ENCODE measurements around the gene STK11.

STK11 gene

DNA sequence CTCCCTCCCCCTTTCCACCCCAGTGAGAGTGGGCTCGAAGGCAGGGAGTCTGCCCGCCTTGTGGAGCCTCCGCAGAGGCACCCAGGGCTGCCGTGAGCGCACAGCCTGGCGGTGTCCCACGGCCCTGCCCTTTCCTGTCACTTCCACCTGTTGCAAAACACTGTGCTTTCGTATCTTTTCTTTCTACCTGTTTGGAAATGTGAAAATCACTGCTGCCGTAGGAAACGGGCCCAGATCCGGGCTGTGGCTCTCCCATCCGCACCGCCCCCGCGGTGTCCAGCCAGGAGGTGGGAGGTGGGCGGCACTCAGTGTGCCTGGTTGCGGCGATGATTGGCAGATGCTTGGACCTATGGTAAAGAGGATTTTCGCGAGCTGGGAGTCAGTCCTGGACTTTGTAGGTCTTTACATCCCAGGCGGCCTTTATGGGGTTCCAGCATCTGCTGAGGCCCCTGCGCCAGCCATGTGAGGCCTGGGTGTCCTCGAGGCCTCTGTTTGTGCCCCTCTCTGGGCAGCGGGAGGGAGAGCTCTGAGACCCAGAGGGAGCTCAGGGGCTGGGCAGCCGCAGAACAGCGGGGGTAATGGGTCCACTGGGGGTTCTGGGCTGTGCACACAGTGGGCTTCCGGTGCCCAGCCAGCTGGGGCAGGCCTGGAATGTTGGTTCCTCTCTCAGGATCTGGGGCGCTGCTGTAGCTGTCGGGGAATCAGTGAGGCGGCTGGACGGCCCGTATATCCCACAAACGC, 6.1 kb downstream of the STK11 start:
- no peak for DNase-seq (ENCODE audit: low read depth)

DNA sequence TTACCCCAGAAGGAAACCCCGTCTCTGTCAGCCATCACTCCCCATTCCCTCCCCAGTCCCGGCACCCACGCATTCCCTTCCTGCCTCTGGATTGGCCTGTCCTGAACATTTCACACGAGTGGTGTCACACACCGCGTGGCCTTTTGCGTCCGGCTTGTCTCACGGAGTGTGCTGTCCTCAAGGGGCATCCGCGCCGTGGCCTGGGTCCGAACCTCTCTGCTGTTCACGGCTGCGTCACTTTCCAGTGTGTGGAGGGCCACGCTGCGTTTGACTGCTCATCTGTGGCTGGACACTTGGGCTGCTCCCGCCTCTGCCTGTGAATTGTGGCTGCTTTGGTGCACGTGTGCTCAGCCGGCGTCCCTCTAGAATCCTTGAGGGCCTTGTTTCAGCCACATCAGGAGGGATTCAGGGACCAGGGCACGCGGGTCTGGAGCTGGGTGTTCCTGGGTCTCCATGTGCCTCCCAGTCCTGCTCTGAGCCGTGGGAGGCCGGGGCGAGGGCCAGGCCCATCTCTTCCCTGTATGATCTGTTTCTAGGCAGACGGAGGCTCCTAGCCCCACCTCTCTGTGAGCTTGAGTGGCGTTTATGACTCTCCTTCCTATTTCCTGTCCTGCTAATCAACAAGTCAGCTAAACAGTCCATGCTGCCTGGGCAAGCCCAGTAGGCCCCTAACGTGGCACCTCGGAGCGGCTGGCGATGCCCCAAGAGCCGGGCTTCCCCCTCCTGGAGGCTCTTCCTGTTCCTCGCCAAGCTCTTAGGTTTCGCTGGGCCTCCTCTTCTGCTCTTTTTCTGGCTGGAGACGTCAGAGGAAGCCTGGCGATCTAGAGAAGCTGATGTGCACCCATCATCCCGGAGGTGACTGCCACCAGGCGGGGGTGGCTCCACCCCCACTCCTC, 8.1 kb downstream of the STK11 start:
- no peak for DNase-seq (ENCODE audit: low read depth)

GRCh38 chr19:1214299-1214861, 8.8 kb downstream of the STK11 start:
- DNase-seq (ENCODE audit: low read depth), result no peak

DNA sequence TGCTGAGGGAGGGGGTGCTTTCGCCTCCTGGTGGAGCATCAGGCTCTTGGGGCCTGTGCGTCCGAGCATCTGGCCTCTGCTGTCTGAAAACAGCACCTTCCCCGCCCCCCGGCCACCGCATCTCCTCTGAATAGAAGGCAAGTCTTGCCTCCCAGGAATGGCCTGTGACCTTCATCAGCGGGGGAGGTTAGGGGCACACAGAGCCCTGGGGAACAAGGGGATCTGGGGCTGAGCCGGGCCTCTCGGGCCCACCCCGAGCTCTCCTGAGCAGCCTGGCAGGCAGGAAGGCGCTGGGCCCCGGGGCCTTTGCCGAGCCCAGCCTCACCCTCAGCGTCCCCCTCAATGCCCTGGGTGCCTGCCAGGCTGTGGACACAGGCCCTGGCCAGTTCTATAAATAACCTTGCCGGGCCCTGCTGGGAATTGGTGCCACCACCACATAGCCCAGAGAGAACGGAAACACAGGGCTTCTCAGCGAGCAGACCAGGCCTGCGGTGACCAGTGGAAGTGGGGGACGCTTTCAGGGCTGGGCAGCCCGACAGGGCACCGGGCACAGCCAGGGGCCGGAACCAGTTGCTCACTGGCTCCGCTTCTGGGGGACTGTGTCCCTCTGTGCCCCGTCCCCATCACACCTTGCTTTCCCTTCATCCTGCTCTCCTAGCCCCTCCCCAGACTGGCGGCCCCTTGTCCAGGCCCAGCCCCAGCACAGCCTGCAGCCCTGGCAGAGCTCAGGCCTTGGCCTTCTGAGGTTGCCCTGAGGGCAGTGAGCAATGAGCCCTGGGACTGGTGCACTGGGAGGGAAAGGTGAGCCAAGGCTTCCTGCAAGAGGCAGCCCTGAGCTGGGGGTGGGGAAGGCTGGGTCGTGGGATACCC, 9.5 kb downstream of the STK11 start:
- DNase-seq (ENCODE audit: low read depth), result no peak

GRCh38 chr19:1216756-1217155, 11.2 kb downstream of the STK11 start:
- no peak for DNase-seq (ENCODE audit: low read depth)

DNA sequence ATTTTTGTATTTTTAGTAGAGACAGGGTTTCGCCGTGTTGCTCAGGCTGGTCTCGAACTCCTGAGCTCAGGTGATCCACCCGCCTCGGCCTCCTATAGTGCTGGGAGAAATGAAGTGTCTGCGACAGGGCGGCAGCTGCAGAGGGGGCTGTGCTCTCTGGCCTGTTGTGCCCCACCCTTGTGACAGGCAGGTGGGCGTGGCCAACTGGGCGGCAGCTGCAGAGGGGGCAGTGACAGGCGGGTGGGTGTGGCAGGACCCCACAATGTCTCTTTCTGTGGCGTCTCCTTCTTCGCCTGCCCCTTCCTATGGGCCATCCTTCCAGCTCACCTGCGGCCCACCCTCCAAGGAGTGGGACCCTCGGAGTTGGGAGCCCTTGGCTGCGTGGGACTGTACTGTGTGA, 11.8 kb downstream of the STK11 start:
- DNase-seq (ENCODE audit: low read depth), result no peak

DNA sequence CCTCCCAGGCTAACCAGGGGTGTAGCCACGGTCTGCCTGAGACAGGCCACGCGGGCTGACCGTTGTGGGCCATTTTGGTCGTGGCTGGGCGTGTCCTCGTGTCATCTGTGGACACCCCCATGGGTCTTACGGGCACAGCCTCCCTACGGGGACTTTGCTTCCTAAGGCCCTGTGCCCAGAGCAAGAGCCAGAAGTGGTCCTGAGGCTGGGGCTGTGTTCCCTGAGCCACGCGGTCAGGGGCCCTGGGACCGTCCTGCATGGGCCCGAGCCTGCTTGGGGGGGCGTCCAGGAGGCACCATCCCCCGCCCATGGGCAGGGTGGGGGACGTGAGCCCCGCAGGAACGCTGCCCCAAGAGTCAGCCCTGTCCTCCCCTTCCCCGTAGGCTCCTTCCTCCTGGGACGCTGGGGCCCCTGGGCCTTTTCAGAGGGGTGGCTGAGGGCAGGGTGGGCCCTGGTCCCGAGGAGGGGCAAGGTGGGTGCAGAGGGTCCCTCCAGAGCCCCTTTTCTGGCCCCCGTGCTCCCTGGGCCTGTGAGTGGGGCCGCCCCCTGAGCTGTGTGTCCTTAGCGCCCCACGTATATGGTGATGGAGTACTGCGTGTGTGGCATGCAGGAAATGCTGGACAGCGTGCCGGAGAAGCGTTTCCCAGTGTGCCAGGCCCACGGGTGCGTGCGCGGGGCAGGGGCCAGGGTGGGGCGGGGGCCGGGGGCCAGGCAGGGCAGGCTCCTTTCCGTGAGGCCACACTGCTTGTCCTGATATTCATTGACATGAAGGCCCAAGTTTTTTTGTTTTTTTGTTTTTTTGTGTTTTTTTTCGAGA, 13.4 kb downstream of the STK11 start:
- no peak for DNase-seq (ENCODE audit: low read depth)

- DNase-seq (ENCODE audit: low read depth), result no peak
These were observed 14.4 kb downstream of the STK11 start for GRCh38 chr19:1219786-1220476.

DNA sequence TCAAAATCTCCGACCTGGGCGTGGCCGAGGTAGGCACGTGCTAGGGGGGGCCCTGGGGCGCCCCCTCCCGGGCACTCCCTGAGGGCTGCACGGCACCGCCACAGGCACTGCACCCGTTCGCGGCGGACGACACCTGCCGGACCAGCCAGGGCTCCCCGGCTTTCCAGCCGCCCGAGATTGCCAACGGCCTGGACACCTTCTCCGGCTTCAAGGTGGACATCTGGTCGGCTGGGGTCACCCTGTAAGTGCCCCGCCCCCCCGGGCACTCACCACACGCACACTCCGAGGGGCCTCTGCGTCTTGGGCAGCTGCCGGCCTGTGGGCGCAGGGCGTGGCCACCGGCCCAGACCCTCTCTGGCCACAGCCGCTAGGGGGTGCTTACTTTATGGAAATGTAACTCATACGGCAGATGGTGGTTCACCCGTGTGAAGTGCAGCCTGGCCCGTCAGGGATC, 14.9 kb downstream of the STK11 start:
- DNase-seq (ENCODE audit: low read depth), result no peak

DNA sequence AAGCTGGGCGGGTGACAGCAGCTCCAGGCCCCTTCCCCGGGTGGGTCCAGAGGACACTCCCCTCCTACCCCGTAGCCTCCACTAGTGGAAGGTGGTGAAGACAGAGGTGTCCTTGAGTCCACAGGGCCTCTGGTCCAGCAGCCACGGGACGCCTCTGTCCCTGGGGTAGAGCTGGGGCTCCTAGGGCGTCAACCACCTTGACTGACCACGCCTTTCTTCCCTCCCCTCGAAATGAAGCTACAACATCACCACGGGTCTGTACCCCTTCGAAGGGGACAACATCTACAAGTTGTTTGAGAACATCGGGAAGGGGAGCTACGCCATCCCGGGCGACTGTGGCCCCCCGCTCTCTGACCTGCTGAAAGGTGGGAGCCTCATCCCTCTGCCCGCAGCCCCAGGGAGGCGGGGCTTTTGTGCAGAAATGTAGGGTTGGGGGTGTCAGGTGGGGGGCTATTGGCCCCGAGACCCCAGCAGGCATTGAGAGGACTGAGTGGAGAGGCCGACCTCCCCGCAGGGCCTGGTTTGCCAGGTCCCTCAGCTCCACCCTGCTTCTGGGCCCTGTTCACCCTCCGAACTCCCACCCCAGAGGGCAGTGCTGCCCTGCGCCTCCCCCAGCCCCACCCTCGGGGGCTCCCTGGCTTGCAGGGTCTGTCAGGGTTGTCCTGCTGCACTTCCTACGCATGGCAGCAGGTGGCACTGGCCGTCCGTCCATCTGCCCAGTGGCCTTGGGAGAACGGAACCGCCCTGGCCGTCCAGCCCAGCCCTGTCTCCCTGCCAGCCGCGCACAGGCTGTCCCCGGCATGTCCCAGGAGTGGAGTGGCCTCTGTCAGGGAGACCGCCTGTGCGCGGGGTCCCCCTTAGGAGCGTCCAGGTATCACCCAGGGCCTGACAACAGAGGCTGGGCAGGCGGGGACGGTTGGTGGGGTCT, 15.7 kb downstream of the STK11 start:
- no peak for DNase-seq (ENCODE audit: low read depth)

DNA sequence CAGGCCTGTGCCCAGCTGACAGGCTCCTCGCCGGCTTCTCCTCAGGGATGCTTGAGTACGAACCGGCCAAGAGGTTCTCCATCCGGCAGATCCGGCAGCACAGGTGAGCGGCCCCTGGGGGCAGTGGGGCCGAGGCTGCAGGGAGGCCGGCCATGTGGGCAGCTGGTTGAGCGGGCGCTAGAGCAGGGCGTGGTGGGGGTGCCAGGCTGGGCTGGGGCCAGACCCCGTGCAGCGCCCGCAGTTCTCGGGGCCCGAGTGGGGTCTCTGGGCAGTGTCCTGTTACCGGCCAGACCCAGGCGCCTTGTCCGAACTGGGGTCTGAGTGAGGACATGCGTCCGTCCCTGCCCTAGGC, 16.3 kb downstream of the STK11 start:
- no peak for DNase-seq (ENCODE audit: low read depth)

DNA sequence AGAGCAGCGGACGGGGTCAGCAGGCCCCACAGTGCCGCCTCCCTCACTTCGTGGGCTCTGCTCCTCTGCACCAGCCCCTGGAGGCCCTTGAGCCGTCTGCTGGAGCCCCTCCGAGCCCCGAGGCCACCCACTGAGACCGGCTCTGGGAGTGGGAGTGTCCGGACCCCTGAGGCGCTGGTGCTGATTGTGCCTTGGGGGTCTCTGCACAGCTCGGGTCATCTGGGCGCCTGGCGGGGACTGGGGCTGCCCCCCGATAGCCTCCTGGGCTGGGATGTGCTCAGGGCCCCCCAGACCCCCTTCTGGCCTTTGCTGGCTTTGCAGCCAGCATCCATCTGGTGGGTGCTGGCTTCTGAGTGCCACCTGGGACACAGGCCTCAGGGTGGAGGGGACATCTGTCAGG, 16.8 kb downstream of the STK11 start:
- DNase-seq (ENCODE audit: low read depth), result no peak

DNA sequence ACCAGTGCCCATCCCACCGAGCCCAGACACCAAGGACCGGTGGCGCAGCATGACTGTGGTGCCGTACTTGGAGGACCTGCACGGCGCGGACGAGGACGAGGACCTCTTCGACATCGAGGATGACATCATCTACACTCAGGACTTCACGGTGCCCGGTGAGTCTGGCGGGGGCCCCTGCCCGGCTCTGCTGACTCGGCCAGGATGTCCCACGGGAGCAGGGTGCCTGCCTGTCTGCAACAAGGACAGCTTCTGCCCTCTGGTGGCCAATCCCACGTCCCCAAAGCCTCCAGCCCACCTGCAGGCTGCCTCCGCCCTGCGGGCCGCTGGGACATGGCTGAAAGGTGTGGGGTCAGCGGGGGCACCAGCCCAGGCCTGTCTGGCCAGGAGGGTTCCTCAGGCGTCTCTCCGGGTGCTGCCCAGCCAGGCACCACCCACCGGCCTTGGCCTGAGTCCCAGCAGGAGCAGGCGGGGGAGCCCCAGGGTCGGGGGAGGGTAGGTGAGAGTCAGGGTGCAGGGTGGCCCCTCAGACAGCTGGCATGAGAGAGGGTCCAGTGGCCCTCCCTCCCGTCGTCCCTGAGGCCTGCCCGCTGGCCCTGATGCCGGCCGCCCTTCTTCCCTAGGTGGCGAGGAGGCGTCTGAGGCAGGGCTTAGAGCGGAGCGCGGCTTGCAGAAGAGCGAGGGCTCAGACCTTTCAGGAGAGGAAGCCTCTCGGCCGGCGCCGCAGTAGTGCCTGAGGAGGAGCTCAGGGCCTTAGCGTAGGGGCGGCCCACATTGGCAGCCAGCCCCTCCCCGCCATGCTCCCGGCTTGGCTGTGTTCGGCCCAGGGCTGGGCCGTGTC, 17.7 kb downstream of the STK11 start:
- no peak for DNase-seq (ENCODE audit: low read depth)

- no peak for DNase-seq (ENCODE audit: low read depth)
These were observed 18.7 kb downstream of the STK11 start for GRCh38 chr19:1224047-1224825.

GRCh38 chr19:1224847-1225246, 19.3 kb downstream of the STK11 start:
- DNase-seq (ENCODE audit: low read depth), result no peak

DNA sequence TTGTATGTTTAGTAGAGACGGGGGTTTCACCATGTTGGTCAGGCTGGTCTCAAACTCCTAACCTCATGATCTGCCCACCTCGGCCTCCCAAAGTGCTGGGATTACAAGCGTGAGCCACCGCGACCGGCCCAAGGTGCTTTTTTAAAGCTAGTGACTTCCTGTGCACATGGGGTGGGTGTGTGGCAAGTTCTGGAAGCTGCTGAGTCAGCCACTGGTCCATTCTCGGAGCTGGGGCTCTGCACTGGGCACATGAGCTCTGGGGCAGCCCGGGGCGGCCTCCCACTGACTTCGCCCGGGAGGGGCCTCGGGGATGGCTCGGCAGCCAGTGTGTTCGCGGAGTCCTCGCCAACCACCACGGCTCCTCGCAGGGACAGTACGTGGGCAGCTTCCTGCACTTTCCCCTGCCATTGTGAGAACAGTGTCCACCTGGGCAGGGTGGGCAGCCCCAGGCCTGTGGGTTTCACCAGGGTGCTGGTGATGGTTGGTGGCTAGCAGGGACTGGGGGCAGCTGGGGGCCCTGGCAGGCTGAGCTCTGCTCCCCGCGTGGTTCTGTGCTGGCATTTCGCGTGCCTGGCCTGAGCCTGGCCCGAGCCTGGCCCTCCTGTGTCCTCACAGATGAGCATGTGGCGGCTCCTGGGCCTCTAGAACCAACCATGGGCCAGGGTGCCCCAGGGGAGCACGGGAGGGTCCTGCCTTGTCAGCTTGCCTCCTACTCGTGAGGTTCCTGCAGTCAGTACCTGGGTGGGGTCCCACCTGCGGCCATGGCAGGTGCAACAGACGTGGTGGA, 20.1 kb downstream of the STK11 start:
- DNase-seq (ENCODE audit: low read depth), result no peak

- DNase-seq (ENCODE audit: low read depth), result no peak
These were observed 20.6 kb downstream of the STK11 start for GRCh38 chr19:1226227-1226518.

All from stimulated activated CD8-positive, alpha-beta memory T cell treated with anti-CD3 and anti-CD28 coated beads, Interleukin-7, amount 100 ng/mL, for 24 hours (primary cell).